Embryonic facial prominence (tissue), 1 donor: ENCODE results near the gene HNRNPD.
"Not testable (repeated sequence)": the region's sequence is repeated elsewhere in the genome, so short reads cannot be mapped to it uniquely, and the experiment has no call there.

Source experiments
- DNase-seq: peaks from one replicate; pipeline ENCODE4 v3.0.0-alpha.2; 2016; ENCODE audit errors: extremely low spot score

The HNRNPD gene

GRCh38 chr4:82373816-82374625 is at the start of gene HNRNPD:
Gene HNRNPD, minus strand, starts transcription at chr4:82373991. Its CDS starts 313 bp downstream, at chr4:82373678.
- peak; percentile 100 for DNase-seq

DNA sequence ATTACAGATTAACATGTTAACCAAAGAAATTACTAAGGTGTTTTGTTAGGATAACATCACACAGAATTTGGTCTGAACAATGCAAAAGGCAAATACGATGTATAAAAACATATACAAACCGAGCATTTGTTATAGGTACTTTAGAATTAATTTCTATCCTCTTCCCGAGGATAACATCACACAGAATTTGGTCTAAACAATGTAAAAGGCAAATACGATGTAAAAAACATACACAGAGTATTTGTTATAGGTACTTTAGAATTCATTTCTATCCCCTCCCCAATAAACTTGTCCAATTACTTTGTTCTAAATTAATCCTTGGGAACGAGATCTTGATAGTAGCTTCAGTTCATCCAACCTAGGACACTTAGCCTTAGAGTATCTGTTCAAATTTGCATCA is 48.8 kb upstream of the HNRNPD start:
- no peak for DNase-seq

- DNase-seq: no peak
These were observed 48.2 kb upstream of the HNRNPD start for GRCh38 chr4:82421796-82422560.

DNA sequence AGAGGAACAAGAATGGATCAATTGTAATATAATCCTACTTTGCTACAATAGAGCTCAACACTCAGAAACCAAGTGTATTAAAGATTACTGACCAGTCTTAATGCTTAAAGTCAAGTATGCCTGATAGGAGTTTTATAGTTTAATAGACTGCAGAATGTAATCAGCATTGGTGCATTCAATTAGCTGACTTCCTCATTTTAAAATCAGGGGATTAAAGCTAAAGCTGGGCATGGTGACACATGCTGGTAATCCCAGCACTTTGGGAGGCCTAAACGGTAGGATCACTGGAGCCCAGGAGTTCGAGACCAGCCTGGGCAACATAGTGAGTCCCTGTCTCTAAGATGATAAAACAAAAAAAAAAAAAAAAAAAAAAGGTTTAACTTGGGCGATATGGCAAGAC is 45.7 kb upstream of the HNRNPD start:
- no peak for DNase-seq

GRCh38 chr4:82415922-82416365 is 42.2 kb upstream of the HNRNPD start:
- no peak for DNase-seq

GRCh38 chr4:82415061-82415460 is 41.3 kb upstream of the HNRNPD start:
- not testable (repeated sequence) for DNase-seq

- no peak for DNase-seq
These were observed 29.9 kb upstream of the HNRNPD start for GRCh38 chr4:82403725-82404124.

DNA sequence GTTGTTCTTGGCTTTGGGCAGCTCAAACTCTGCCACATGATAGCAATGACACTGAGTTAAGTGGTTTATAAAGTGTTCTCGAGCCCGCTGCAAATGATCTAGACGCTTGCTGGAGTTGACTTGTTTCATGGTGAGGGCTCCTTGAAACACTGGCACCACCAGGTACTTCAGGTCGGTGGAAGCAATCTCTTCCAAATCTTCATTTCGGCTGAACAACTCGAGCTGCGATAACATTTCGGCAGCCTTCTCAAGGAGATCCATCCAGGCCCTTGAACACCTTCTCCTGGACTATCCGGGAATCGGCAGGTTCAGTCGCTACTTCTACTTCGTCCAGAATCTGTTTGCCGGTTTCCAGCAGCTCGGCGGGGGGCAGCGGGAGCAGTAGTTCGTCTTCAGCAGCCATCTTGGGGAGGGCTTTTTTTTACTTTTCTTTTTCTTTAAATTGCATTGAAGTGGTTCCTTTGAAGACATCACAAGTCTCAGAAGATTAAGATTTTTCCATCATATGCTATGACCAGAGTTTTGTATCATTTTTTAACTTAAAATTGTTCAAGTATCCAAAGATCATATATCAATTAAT is 28.5 kb upstream of the HNRNPD start:
- DNase-seq: no peak

- DNase-seq: no peak
These were observed 27.8 kb upstream of the HNRNPD start for GRCh38 chr4:82401600-82401999.

GRCh38 chr4:82398263-82398662 is 24.5 kb upstream of the HNRNPD start:
- DNase-seq: no peak

GRCh38 chr4:82397527-82397926 is 23.7 kb upstream of the HNRNPD start:
- no peak for DNase-seq

DNA sequence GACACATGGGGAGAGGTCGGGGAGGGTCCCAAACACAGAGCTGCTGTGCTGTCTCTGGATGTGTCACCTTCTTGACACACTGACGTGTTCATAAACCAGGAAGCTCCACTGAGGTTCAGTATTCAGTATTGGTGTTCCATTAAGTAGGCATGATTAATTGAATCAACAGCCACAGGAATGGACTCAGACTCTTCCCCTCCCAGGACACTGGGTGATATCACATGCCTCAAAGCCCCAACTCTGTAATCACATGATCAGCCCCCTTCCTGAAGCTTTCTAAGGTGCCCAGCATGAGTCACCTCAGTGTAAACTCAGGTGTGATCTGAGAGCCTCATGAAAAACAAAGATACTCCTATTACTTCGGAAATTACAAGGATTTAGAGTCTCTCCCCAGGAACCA is 21.1 kb upstream of the HNRNPD start:
- DNase-seq: no peak

GRCh38 chr4:82390061-82390460 is 16.3 kb upstream of the HNRNPD start:
- not testable (repeated sequence) for DNase-seq

GRCh38 chr4:82388405-82388804 is 14.6 kb upstream of the HNRNPD start:
- no peak for DNase-seq

- not testable (repeated sequence) for DNase-seq
These were observed 12.5 kb upstream of the HNRNPD start for GRCh38 chr4:82386312-82386711.

DNA sequence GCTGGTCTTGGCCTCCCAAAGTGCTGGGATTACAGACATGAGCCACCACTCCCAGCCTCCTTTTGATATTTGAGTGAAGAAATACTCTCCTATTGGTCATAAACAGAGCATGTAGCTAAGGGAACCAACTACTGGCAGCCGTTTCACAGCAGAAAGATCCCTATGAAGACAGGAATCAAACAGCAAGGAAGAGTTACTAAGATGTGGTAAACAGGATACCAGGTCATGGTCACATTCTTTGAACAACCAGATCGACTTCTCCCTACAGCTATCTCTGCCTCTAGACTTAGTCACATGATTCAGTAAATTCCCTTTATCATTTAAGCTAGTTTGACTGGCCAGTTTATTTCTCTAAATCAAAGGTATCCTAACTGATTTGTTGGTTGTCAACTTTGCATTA is 9.0 kb upstream of the HNRNPD start:
- DNase-seq: no peak

DNA sequence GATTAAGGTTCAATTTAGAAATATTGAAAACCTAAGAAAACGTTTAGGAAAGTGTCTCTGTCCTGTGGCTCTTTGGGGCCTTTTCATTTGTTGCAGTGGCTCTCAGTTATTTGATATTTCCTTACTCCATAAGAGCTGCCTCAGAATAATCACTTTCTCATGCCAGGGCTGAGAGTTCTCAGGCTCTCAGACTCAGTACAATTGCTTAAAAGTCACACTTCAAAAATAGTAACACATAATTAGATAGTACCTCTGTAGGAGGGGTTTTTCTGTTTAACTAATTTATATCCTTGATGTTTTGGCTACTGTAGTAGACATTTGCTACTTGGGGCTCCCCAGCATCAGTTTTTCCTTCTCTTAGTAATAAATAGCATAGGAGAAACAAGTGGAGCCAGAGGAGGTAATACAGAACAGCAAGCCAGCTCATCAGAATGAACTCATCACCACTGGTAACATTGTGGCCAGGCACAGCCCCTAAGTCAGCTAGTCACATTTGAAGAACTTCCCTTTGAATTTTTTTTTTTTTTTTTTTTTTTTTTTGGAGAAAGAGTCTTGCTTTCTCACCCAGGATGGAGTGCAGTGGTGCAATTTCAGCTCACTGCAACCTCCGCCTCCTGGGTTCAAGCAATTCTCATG is 8.0 kb upstream of the HNRNPD start:
- DNase-seq: no peak

- DNase-seq: no peak
These were observed 7.4 kb upstream of the HNRNPD start for GRCh38 chr4:82381235-82381634.

GRCh38 chr4:82380831-82381230 is 7.0 kb upstream of the HNRNPD start:
- no peak for DNase-seq

DNA sequence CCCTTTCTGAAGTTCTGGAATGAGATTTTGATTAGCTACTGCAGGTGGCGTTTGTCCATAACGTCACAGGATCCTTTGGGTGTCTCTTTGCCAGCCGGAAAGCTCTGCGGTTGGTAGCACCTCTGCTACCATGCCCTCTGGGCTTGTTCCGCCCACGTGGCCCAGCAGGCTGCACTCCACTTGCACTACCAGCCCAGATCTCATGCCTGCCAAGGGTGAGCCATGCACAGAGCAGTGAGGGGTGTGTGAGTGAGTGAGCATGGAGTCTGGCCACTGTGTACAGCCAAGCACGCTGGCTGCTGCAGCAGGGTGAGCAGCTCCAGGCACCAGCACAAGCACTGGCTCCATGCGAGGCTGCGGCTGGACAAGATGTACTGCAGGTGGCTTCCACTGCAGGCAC is 6.6 kb upstream of the HNRNPD start:
- DNase-seq: no peak

DNA sequence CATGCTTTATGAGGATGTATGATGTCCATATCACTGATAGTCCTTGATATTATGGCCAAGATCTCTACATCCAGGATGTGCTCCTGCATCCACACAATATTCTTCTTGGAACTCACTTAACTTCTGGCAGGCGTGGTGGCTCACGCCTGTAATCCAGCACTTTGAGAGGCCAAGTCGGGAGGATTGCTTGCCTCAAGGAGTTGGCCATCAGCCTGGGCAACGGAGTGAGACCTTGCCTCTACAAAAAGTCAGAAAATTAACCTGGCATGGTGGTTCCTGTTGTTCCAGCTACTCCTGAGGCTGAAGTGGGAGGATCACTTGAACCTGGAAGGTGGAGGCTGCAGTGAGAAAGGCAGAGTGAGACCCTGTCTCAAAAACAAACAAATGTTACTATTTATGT is 2.3 kb upstream of the HNRNPD start:
- no peak for DNase-seq

DNA sequence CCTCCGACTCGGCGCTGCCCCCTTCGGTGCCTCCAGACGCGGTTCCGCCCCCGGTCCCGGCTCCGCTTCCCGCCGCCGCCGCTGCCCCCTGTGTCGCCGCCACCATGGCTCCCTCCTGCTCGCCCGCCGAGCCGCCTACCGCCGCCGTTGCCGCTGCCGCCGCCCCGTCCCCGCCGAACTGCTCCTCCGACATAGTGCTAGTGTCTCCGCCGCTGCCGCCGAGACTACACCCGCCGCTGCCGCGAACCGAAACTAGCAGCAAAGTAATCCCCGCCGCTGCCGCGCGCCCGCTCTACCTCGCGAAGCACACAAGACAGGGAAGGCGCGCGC is 340 bp downstream of the HNRNPD start:
- DNase-seq: no peak
